Neutrophil (primary cell): ENCODE measurements around the gene PAX5.

Experiments used
- H3K27ac ChIP-seq: fragments of 200-600 bp; sonication (generic); 2 replicates; pipeline ENCODE4 v1.5.1; 2016; ENCODE audit warnings: mild to moderate bottlenecking, moderate library complexity
- H3K27me3 ChIP-seq: fragments of 200-600 bp; sonication (generic); 2 replicates; pipeline ENCODE4 v1.6.0; 2016; ENCODE audit warnings: mild to moderate bottlenecking
- H3K36me3 ChIP-seq: fragments of 200-600 bp; sonication (generic); 2 replicates; pipeline ENCODE4 v1.5.1; 2017
- H3K4me1 ChIP-seq, 2 experiments: fragments of 200-600 bp in 1 of 2; sonication (generic) in 1 of 2; 1 replicate in 1 of 2; 2 replicates in 1 of 2; pipeline versions ENCODE4 v1.5.1 to v1.6.1; 2013 to 2016; ENCODE audit warnings: low read depth in 1 of 2, low read length in 1 of 2, mild to moderate bottlenecking in 1 of 2, moderate library complexity in 1 of 2; ENCODE audit not compliant: control insufficient read depth in 1 of 2, insufficient read depth in 1 of 2
- H3K4me3 ChIP-seq, 2 experiments: fragments of 200-600 bp in 1 of 2; sonication (generic) in 1 of 2; 1 replicate in 1 of 2; 2 replicates in 1 of 2; pipeline ENCODE4 v1.5.1; 2013 to 2016; ENCODE audit warnings: low read depth in 1 of 2, low read length in 1 of 2, mild to moderate bottlenecking in 1 of 2, moderate library complexity in 1 of 2
- H3K9me3 ChIP-seq: fragments of 200-600 bp; sonication (generic); 2 replicates; pipeline ENCODE4 v1.5.1; 2016
- TF ChIP-seq, protein P1 (sequence below): fragments of 200-600 bp; sonication (generic); IDR thresholded peaks from 2 replicates; pipeline ENCODE4 v1.5.1; 2016; ENCODE audit warnings: antibody characterized with exemption

The PAX5 gene

DNA sequence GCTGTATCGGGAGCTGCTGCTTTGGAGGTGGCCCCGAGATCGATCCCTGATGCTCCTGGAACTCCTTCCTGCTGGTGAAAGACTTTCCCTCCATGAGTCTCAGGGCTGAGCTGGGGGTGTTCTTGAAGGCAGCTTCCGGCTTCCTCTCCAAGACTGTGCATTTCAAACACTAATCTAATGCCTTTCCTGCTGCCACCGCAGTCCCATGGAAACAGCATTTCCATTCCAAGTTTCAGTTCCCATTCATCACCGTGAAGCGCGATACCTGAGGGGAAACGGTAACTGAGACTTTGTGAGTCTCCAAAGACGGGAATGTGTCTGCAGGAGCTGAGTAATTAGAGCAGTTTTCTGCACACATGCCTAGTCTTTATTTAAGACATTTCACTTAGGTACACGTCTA, 230.1 kb downstream of the PAX5 start:
- Histone ChIP-seq H3K27ac (no peak overlapping the region), H3K36me3 (no peaks in the 10 kb centered on the region), H3K27me3 (peaks cover 24% of the 10 kb centered on the region), H3K9me3 (no peaks in the 10 kb centered on the region), H3K4me1 (no peaks in the 10 kb centered on the region), H3K4me3 (no peak overlapping the region)
- TF ChIP-seq, protein P1, sequence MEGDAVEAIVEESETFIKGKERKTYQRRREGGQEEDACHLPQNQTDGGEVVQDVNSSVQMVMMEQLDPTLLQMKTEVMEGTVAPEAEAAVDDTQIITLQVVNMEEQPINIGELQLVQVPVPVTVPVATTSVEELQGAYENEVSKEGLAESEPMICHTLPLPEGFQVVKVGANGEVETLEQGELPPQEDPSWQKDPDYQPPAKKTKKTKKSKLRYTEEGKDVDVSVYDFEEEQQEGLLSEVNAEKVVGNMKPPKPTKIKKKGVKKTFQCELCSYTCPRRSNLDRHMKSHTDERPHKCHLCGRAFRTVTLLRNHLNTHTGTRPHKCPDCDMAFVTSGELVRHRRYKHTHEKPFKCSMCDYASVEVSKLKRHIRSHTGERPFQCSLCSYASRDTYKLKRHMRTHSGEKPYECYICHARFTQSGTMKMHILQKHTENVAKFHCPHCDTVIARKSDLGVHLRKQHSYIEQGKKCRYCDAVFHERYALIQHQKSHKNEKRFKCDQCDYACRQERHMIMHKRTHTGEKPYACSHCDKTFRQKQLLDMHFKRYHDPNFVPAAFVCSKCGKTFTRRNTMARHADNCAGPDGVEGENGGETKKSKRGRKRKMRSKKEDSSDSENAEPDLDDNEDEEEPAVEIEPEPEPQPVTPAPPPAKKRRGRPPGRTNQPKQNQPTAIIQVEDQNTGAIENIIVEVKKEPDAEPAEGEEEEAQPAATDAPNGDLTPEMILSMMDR, result no peak

DNA sequence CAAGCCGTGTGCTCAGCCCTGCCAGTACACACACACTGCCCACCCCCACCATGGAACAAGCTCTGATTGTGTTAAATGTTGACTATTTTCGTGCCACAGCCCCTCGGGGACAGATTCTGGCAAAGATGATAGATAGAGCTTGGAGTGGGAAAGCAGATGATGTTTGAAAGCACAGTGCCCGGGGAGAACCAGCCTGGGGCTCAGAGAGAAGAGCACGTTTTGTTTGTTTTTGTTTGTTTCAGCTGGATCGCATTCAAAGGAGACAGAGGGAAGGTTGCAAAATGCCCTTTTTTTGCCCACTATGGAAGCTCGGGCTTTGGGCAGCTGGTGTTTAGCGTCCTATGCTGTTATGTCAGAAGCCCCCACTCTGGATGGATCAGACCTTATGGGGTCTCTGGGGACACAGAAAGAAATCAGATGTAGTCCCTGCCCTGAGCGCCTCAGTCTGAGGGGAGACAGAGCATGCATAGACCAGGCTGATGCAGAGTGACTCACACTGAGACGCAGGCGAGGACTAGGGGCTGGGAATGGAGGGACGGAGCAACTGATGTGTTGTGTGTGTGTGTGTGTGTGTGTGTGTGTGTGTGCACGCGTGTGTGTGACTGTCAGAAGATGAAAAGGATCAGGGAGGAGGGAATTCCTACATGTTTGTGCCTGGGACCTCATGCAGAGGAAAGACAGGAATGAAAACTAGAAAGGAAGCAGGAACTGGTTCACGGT, 231.7 kb downstream of the PAX5 start:
- H3K27me3 ChIP-seq, result peaks cover 15% of the 10 kb centered on the region

GRCh38 chr9:36800455-36800854, 233.6 kb downstream of the PAX5 start:
- no peaks in the 10 kb centered on the region for H3K4me1 ChIP-seq
- H3K9me3 ChIP-seq, result no peaks in the 10 kb centered on the region
- no peak overlapping the region for H3K4me3 ChIP-seq
- H3K27me3 ChIP-seq, result peaks cover 15% of the 10 kb centered on the region
- TF ChIP-seq, protein P1, result no peak
- no peaks in the 10 kb centered on the region for H3K36me3 ChIP-seq
- H3K27ac ChIP-seq, result no peak overlapping the region

More for the DNA sequence above, 231.7 kb downstream of the PAX5 start:
- TF ChIP-seq, protein P1, result no peak
- H3K36me3 ChIP-seq, result no peaks in the 10 kb centered on the region
- H3K4me3 ChIP-seq, result no peak overlapping the region
- H3K4me1 ChIP-seq, result no peaks in the 10 kb centered on the region
- H3K9me3 ChIP-seq, result no peaks in the 10 kb centered on the region
- H3K27ac ChIP-seq, result no peak overlapping the region

DNA sequence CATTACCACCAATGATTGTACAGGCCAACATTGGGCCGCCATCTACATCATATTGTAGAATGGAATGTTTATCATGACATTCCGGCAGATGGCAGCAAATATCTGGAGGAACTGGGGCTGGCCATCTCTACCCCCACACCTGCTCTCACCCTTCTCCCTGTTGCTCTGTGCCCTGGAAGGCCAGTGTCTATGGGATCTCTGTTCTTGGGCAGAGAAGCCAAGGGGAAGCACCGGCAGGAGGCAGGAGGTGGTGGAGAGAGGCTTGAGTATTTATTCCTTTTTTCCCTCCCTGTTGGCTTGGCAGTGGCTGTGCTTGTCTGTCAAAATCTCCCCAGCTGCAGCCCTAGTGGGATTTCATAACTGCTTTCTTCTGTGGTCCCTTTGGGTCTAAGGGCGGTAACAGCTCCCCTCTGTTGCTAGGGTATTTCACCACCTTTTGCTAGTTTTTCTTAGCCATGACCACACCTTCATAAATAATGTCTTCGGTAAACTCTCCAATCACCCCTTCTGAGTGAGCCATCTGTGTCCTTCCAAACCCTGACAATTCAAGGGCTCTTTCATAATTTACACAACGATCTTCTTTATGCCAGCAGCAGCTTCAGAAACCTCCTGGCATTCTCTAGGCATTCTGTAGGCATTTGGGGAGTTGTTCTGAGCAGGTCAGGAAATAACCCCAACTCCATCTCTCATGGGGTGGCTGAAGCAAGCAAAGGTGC, 235.6 kb downstream of the PAX5 start:
- H3K27me3 ChIP-seq, result peaks cover 8% of the 10 kb centered on the region
- H3K4me3 ChIP-seq, result no peak overlapping the region
- TF ChIP-seq, protein P1, result no peak
- H3K4me1 ChIP-seq, result no peaks in the 10 kb centered on the region
- H3K9me3 ChIP-seq, result no peaks in the 10 kb centered on the region
- H3K27ac ChIP-seq, result no peak overlapping the region
- H3K36me3 ChIP-seq, result no peaks in the 10 kb centered on the region

GRCh38 chr9:36797471-36798220, 236.4 kb downstream of the PAX5 start:
- H3K4me1 ChIP-seq, result no peaks in the 10 kb centered on the region
- peaks cover 5% of the 10 kb centered on the region for H3K27me3 ChIP-seq
- H3K36me3 ChIP-seq, result no peaks in the 10 kb centered on the region
- TF ChIP-seq, protein P1, result no peak
- H3K9me3 ChIP-seq, result no peaks in the 10 kb centered on the region
- H3K4me3 ChIP-seq, result no peak overlapping the region
- H3K27ac ChIP-seq, result no peak overlapping the region
